HL-60 (cell line): ENCODE measurements around the gene SPSB3.

Experiments
- DNase-seq, 2 experiments: peaks; one replicate each; pipeline ENCODE4 v3.0.0-alpha.2; 2010 to 2020; ENCODE audit warnings: low read depth in 1 of 2, low spot score in 1 of 2
- H3K27ac ChIP-seq: fragments of 250-450 bp; sonication (Bioruptor Pico); replicated peaks from 2 replicates; pipeline ENCODE4 v1.5.1; 2020; ENCODE audit warnings: mild to moderate bottlenecking, moderate library complexity
- H3K27me3 ChIP-seq: fragments of 250-450 bp; sonication (Bioruptor Pico); 2 replicates; pipeline ENCODE4 v1.5.1; 2021; ENCODE audit warnings: mild to moderate bottlenecking, moderate library complexity; ENCODE audit not compliant: insufficient read depth, poor library complexity, severe bottlenecking
- H3K4me3 ChIP-seq: replicated peaks from 2 replicates; pipeline ENCODE4 v1.5.1; 2011; ENCODE audit warnings: mild to moderate bottlenecking, control low read depth, low read length; ENCODE audit not compliant: insufficient read depth
- GABPA ChIP-seq: IDR thresholded peaks from 2 replicates; pipeline ENCODE4 v1.6.1; 2012; ENCODE audit warnings: low read depth
- POLR2AphosphoS5 ChIP-seq: IDR thresholded peaks from 2 replicates; pipeline ENCODE4 v1.6.1; 2012; ENCODE audit warnings: low read depth
- REST ChIP-seq: IDR thresholded peaks from 2 replicates; pipeline ENCODE4 v1.6.1; 2012; ENCODE audit warnings: low read depth; ENCODE audit not compliant: insufficient replicate concordance
- SPI1 ChIP-seq: IDR thresholded peaks from 2 replicates; pipeline ENCODE4 v1.6.1; 2012; ENCODE audit warnings: low read depth, mild to moderate bottlenecking, borderline replicate concordance
- TF ChIP-seq, protein P1 (sequence below): IDR thresholded peaks from one replicate; pipeline ENCODE4 v1.5.1; 2011; ENCODE audit warnings: low read length, control low read depth, inconsistent platforms; ENCODE audit not compliant: insufficient read depth

Gene SPSB3

GRCh38 chr16:1765826-1766225, 16.5 kb downstream of the SPSB3 start:
- no peak for DNase-seq
- no peak overlapping the region for H3K27ac ChIP-seq
- TF ChIP-seq, protein P1, sequence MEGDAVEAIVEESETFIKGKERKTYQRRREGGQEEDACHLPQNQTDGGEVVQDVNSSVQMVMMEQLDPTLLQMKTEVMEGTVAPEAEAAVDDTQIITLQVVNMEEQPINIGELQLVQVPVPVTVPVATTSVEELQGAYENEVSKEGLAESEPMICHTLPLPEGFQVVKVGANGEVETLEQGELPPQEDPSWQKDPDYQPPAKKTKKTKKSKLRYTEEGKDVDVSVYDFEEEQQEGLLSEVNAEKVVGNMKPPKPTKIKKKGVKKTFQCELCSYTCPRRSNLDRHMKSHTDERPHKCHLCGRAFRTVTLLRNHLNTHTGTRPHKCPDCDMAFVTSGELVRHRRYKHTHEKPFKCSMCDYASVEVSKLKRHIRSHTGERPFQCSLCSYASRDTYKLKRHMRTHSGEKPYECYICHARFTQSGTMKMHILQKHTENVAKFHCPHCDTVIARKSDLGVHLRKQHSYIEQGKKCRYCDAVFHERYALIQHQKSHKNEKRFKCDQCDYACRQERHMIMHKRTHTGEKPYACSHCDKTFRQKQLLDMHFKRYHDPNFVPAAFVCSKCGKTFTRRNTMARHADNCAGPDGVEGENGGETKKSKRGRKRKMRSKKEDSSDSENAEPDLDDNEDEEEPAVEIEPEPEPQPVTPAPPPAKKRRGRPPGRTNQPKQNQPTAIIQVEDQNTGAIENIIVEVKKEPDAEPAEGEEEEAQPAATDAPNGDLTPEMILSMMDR, result no peak
- TF ChIP-seq SPI1, result no peak
- TF ChIP-seq REST, result no peak
- TF ChIP-seq POLR2AphosphoS5, result no peak
- TF ChIP-seq GABPA, result no peak
- no peaks in the 10 kb centered on the region for H3K27me3 ChIP-seq
- no peak overlapping the region for H3K4me3 ChIP-seq

DNA sequence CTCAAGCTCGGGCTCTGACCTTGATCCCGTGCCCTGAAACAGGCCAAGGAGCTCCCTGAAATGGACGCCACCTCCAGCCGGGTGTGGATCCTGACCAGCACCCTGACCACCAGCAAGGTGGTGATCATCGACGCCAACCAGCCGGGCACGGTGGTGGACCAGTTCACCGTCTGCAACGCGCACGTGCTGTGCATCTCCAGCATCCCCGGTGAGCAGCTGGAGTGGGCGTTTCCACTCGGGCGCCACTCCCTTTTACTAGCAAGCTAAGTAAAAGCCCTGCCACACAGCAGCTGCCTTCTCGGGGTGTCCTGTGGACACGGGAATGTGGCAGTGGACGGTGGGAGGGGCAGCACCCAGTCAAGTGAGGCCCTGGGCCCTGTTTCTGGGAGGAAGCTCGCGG, 17.4 kb downstream of the SPSB3 start:
- TF ChIP-seq, protein P1, result no peak
- TF ChIP-seq SPI1 (no peak), POLR2AphosphoS5 (no peak), GABPA (no peak), REST (no peak)
- Histone ChIP-seq H3K27ac (no peak overlapping the region), H3K27me3 (no peaks in the 10 kb centered on the region), H3K4me3 (no peak overlapping the region)
- DNase-seq, result no peak

GRCh38 chr16:1763521-1764511, 18.6 kb downstream of the SPSB3 start:
- no peaks in the 10 kb centered on the region for H3K27me3 ChIP-seq
- H3K4me3 ChIP-seq, result no peak overlapping the region
- no peak overlapping the region for H3K27ac ChIP-seq
- no peak for DNase-seq
- TF ChIP-seq SPI1 (no peak), REST (no peak), POLR2AphosphoS5 (no peak), GABPA (no peak)
- TF ChIP-seq, protein P1, result no peak
